NB4 (cell line): ENCODE results near the gene FOXL3.

Experiments used
- CTCF ChIP-seq: IDR thresholded peaks from one replicate; pipeline ENCODE4 v1.5.1; 2012; ENCODE audit warnings: low read depth, low read length
- POLR2A ChIP-seq: IDR thresholded peaks from 2 replicates; pipeline ENCODE4 v1.6.1; 2011; ENCODE audit warnings: mild to moderate bottlenecking; ENCODE audit not compliant: insufficient read length; ENCODE audit errors: extremely low read depth

- TF ChIP-seq CTCF, result no peak
- TF ChIP-seq POLR2A, result no peak
Observed at GRCh38 chr7:264541-265191, 25.3 kb upstream of the FOXL3 start.
